SK-N-SH (cell line): ENCODE data around the gene SRXN1. TPM values are rescaled to one million over a fixed set of nuclear protein-coding genes. Genes with fewer than 3 reads are reported as not detected.

Source experiments
- CTCF ChIA-PET: fragments of 300-600, 350-600 bp; formaldehyde crosslinking; extraction: SDS; loops from one replicate; lab custom pipeline; 2021; lab: Yijun Ruan, JAX
- POLR2A ChIA-PET: fragments of 350-600 bp; sonication (Branson Sonifier 250); formaldehyde crosslinking; extraction: SDS; loops from one replicate; lab custom pipeline; 2020; ENCODE audit warnings: antibody characterized with exemption, inconsistent platforms; lab: Yijun Ruan, JAX
- DNase-seq: peaks from one replicate; pipeline ENCODE4 v3.0.0; 2012
- H2AFZ ChIP-seq: fragments of 200-600 bp; sonication (generic); 2 replicates; pipeline ENCODE4 v1.8.1; 2016; ENCODE audit warnings: antibody characterized with exemption, mild to moderate bottlenecking, low read depth
- H3F3A ChIP-seq: fragments of 200-600 bp; sonication (generic); replicated peaks from 2 replicates; pipeline ENCODE3; 2016; ENCODE audit warnings: antibody characterized with exemption, mild to moderate bottlenecking; ENCODE audit not compliant: insufficient read depth
- H3K27ac ChIP-seq, 2 experiments: fragments of 200-500 bp in 1 of 2; fragments of 200-600 bp in 1 of 2; sonication (Bioruptor generic) in 1 of 2; sonication (generic), shearing (Covaris generic) in 1 of 2; 2 replicates each; pipeline versions ENCODE4 v1.5.1 to v1.6.1; 2014 to 2016; ENCODE audit warnings: low read depth in 2 of 2, inconsistent platforms in 1 of 2, low read length in 1 of 2, mild to moderate bottlenecking in 1 of 2, mixed read lengths in 1 of 2
- H3K27me3 ChIP-seq: fragments of 200-600 bp; sonication (generic), shearing (Covaris generic); 2 replicates; pipeline ENCODE4 v1.6.1; 2016; ENCODE audit warnings: mixed run types; ENCODE audit not compliant: insufficient read depth
- H3K36me3 ChIP-seq, 2 experiments: fragments of 200-500 bp in 1 of 2; fragments of 200-600 bp in 1 of 2; sonication (Bioruptor generic) in 1 of 2; sonication (generic) in 1 of 2; replicated peaks in 1 of 2; 2 replicates each; pipeline versions ENCODE3 to v1.5.1; 2014 to 2016; ENCODE audit warnings: low read length in 1 of 2, mild to moderate bottlenecking in 1 of 2; ENCODE audit not compliant: insufficient read depth in 2 of 2, control insufficient read depth in 1 of 2
- H3K4me1 ChIP-seq, 2 experiments: fragments of 200-500 bp in 1 of 2; fragments of 200-600 bp in 1 of 2; sonication (Bioruptor generic) in 1 of 2; sonication (generic), shearing (Covaris generic) in 1 of 2; 2 replicates each; pipeline versions ENCODE4 v1.5.1 to v1.6.1; 2014 to 2016; ENCODE audit warnings: low read depth in 1 of 2, low read length in 1 of 2, mixed run types in 1 of 2; ENCODE audit not compliant: insufficient read depth in 2 of 2, control insufficient read depth in 1 of 2
- H3K4me2 ChIP-seq: fragments of 200-600 bp; sonication (generic), shearing (Covaris generic); 2 replicates; pipeline ENCODE4 v1.6.1; 2017; ENCODE audit warnings: mixed run types
- H3K4me3 ChIP-seq, 2 experiments: fragments of 200-500 bp in 1 of 2; fragments of 200-600 bp in 1 of 2; sonication (Bioruptor generic) in 1 of 2; sonication (generic), shearing (Covaris generic) in 1 of 2; 2 replicates each; pipeline versions ENCODE4 v1.5.1 to v1.8.1; 2014 to 2016; ENCODE audit warnings: low read depth in 2 of 2, inconsistent platforms in 1 of 2, low read length in 1 of 2, mild to moderate bottlenecking in 1 of 2, mixed read lengths in 1 of 2, moderate library complexity in 1 of 2
- H3K79me2 ChIP-seq: fragments of 200-600 bp; sonication (generic); 2 replicates; pipeline ENCODE4 v1.8.1; 2017; ENCODE audit warnings: mild to moderate bottlenecking; ENCODE audit not compliant: insufficient read depth
- H3K9ac ChIP-seq: fragments of 200-600 bp; sonication (generic); 2 replicates; pipeline ENCODE4 v1.6.1; 2017; ENCODE audit warnings: mixed run types
- H3K9me2 ChIP-seq: fragments of 200-600 bp; sonication (generic); 2 replicates; pipeline ENCODE4 v1.6.1; 2017; ENCODE audit warnings: mixed run types
- H3K9me3 ChIP-seq: fragments of 200-600 bp; sonication (generic); 2 replicates; pipeline ENCODE4 v1.6.1; 2017; ENCODE audit warnings: mixed run types, mild to moderate bottlenecking, moderate library complexity
- H4K20me1 ChIP-seq: fragments of 200-600 bp; sonication (generic); 2 replicates; pipeline ENCODE4 v1.6.1; 2017; ENCODE audit warnings: mild to moderate bottlenecking, mixed run types; ENCODE audit not compliant: insufficient read depth
- CHD2 ChIP-seq: fragments of 150-350 bp; IDR thresholded peaks from 2 replicates; pipeline ENCODE4 v1.6.1; 2018; ENCODE audit warnings: low read length; ENCODE audit not compliant: partially characterized antibody
- CTCF ChIP-seq: fragments of 200-600 bp; sonication (generic); IDR thresholded peaks from 2 replicates; pipeline ENCODE4 v1.6.1; 2017; ENCODE audit warnings: antibody characterized with exemption, mild to moderate bottlenecking, moderate library complexity
- FOSL2 ChIP-seq: IDR thresholded peaks from 2 replicates; pipeline ENCODE4 v1.4.0; 2012; ENCODE audit warnings: low read depth, mild to moderate bottlenecking, moderate library complexity, borderline replicate concordance
- GABPA ChIP-seq: IDR thresholded peaks from 2 replicates; pipeline ENCODE4 v1.4.0; 2012; ENCODE audit warnings: low read depth, mild to moderate bottlenecking
- IRF3 ChIP-seq: fragments of 150-350 bp; IDR thresholded peaks from 2 replicates; pipeline ENCODE4 v1.6.1; 2016; ENCODE audit warnings: mild to moderate bottlenecking, low read depth, low read length
- MXI1 ChIP-seq: IDR thresholded peaks from 2 replicates; pipeline ENCODE4 v1.6.1; 2012; ENCODE audit warnings: mild to moderate bottlenecking, low read depth, low read length, improper control_type of control experiment
- NFIC ChIP-seq: IDR thresholded peaks from 2 replicates; pipeline ENCODE4 v1.4.0; 2012; ENCODE audit warnings: borderline replicate concordance
- POLR2AphosphoS5 ChIP-seq: IDR thresholded peaks from 2 replicates; pipeline ENCODE4 v1.6.1; 2012; ENCODE audit warnings: low read depth, low read length
- RAD21 ChIP-seq: IDR thresholded peaks from 2 replicates; pipeline ENCODE4 v1.6.1; 2012; ENCODE audit warnings: mild to moderate bottlenecking, low read length
- RCOR1 ChIP-seq: fragments of 150-350 bp; IDR thresholded peaks from 2 replicates; pipeline ENCODE4 v1.6.1; 2017; ENCODE audit warnings: antibody characterized with exemption, low read length
- RFX5 ChIP-seq: IDR thresholded peaks from 2 replicates; pipeline ENCODE4 v1.6.1; 2012; ENCODE audit warnings: mild to moderate bottlenecking, improper control_type of control experiment, low read length
- RXRA ChIP-seq: IDR thresholded peaks from 2 replicates; pipeline ENCODE4 v1.4.0; 2012; ENCODE audit warnings: low read depth, mild to moderate bottlenecking, borderline replicate concordance
- TAF1 ChIP-seq: IDR thresholded peaks from 2 replicates; pipeline ENCODE4 v1.6.1; 2012; ENCODE audit warnings: low read depth, mild to moderate bottlenecking, low read length, moderate library complexity, borderline replicate concordance
- USF1 ChIP-seq: IDR thresholded peaks from 2 replicates; pipeline ENCODE4 v1.4.0; 2012; ENCODE audit warnings: low read depth, borderline replicate concordance
- USF2 ChIP-seq: fragments of 150-350 bp; IDR thresholded peaks from 2 replicates; pipeline ENCODE4 v1.6.1; 2017; ENCODE audit warnings: antibody characterized with exemption, low read length, low read depth, borderline replicate concordance
- YY1 ChIP-seq: IDR thresholded peaks from 2 replicates; pipeline ENCODE4 v1.4.0; 2012; ENCODE audit warnings: low read depth, mild to moderate bottlenecking
- ZBTB33 ChIP-seq: IDR thresholded peaks from 2 replicates; pipeline ENCODE4 v1.4.0; 2012; ENCODE audit warnings: low read depth, borderline replicate concordance
- WGBS: methylation state at CpG from one replicate; pipeline ENCODE4 v1.1.6; 2017; ENCODE audit warnings: low lambda C conversion rate; 5-methylcytosine and 5-hydroxymethylcytosine counted together
- polyA plus RNA-seq, 3 experiments: library from polyadenylated mRNA; depleted of rRNA; stranded (reverse); fragments of >200 nt; gene quantifications; 2 replicates each; pipeline ENCODE4 v1.2.3, GENCODE V29; 2012
- TF ChIP-seq, protein P1 (sequence below): IDR thresholded peaks from 2 replicates; pipeline ENCODE4; 2012

Gene SRXN1
- polyA plus RNA-seq, 1 of the 3 experiments (the other 2 are of a cell fraction): 26.2 TPM

DNA sequence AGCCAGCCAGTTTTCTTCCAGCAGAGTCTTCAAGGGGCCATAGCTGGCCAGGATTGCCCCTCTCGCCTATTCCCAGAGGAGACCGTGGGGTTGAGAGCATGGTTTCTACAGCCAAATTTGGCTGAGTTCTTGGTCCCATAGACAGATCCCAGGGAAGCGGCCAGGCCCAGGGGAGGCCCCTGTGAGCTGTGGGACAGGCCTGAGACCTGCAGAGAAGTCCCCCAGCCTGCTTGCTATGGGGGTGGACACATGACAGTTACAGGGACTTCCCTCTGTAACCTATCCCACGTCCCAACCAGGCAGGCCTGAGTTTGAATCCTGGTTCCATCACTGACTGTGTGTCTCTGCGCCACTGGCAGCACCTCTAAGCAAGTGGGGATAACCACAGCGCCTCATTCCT, 45.5 kb downstream of the SRXN1 start:
- CTCF ChIA-PET: interaction anchor here (1.1 to 3.9 kb wide), 3 partner anchors 38 to 132 kb away, joined by 3 to 12 read pairs (median 5); no protein-coding TSS in a partner anchor
- no peak overlapping the region for H3K4me3 ChIP-seq
- no peaks in the 10 kb centered on the region for H3F3A ChIP-seq
- TF ChIP-seq FOSL2 (no peak), CTCF (no peak), USF1 (no peak), IRF3 (no peak), NFIC (no peak), MXI1 (no peak), POLR2AphosphoS5 (no peak), CHD2 (no peak), RXRA (no peak), RFX5 (no peak), TAF1 (no peak)
- TF ChIP-seq, protein P1, sequence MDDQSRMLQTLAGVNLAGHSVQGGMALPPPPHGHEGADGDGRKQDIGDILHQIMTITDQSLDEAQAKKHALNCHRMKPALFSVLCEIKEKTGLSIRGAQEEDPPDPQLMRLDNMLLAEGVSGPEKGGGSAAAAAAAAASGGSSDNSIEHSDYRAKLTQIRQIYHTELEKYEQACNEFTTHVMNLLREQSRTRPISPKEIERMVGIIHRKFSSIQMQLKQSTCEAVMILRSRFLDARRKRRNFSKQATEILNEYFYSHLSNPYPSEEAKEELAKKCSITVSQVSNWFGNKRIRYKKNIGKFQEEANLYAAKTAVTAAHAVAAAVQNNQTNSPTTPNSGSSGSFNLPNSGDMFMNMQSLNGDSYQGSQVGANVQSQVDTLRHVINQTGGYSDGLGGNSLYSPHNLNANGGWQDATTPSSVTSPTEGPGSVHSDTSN: no peak
- TF ChIP-seq, all 33 proteins: peak for 0
- Histone ChIP-seq H3K27ac (no peak overlapping the region), H3K9me3 (no peaks in the 10 kb centered on the region), H3K4me1 (peaks cover 0 to 11% of the 10 kb centered on the region in 2 experiments; a peak in 1 of 4 replicates), H3K27me3 (peaks cover 32% of the 10 kb centered on the region), H3K4me2 (no peak overlapping the region), H4K20me1 (no peaks in the 10 kb centered on the region), H3K9ac (no peak overlapping the region), H2AFZ (no peak overlapping the region), H3K9me2 (no peaks in the 10 kb centered on the region), H3K79me2 (no peaks in the 10 kb centered on the region), H3K36me3 (no peaks in the 10 kb centered on the region)
- POLR2A ChIA-PET: interaction anchor here (0.6 kb wide), 1 partner anchor 44 kb away, joined by 3 read pairs; no protein-coding TSS in a partner anchor
- no peak for DNase-seq
- WGBS: 67% methylated on average over 5 of the region's 6 CpGs

GRCh38 chr20:605237-605636, 47.8 kb downstream of the SRXN1 start:
- H2AFZ ChIP-seq: no peak overlapping the region
- ChIA-PET CTCF (interaction anchor here (0.9 to 3.9 kb wide), 3 partner anchors 41 to 134 kb away, joined by 3 to 12 read pairs (median 6); no protein-coding TSS in a partner anchor), POLR2A (no interaction called here)
- no peak overlapping the region for H3K27ac ChIP-seq
- WGBS: 54% methylated on average over 5 of the region's 5 CpGs
- no peak overlapping the region for H3K4me2 ChIP-seq
- no peak for DNase-seq
- no peaks in the 10 kb centered on the region for H3K79me2 ChIP-seq
- H3K36me3 ChIP-seq: no peaks in the 10 kb centered on the region
- no peaks in the 10 kb centered on the region for H3F3A ChIP-seq
- peaks cover 10% of the 10 kb centered on the region; the same call in 1 of the 2 replicates for H3K27me3 ChIP-seq
- H3K4me1 ChIP-seq: peaks cover 0 to 9% of the 10 kb centered on the region in 2 experiments; a peak in 1 of 4 replicates
- H4K20me1 ChIP-seq: no peaks in the 10 kb centered on the region
- H3K9me3 ChIP-seq: no peaks in the 10 kb centered on the region
- H3K4me3 ChIP-seq: no peak overlapping the region
- no peaks in the 10 kb centered on the region for H3K9me2 ChIP-seq
- no peak overlapping the region for H3K9ac ChIP-seq
- TF ChIP-seq NFIC: no peak
- TF ChIP-seq RXRA: no peak
- no peak for TF ChIP-seq YY1
- TF ChIP-seq POLR2AphosphoS5: no peak
- TF ChIP-seq, protein P1: no peak
- TF ChIP-seq USF2: no peak
- no peak for TF ChIP-seq RCOR1
- no peak for TF ChIP-seq RAD21
- TF ChIP-seq ZBTB33: no peak
- TF ChIP-seq GABPA: no peak
